GM12878 (cell line): ENCODE data around the gene TNFAIP1. TPM values are rescaled to one million over a fixed set of nuclear protein-coding genes. Genes with fewer than 3 reads are reported as not detected.

Source experiments
- ATAC-seq: fragments of 200-7000 bp; cut with Tn5 transposase; 3 replicates; pipeline ENCODE4 v1.9.1; 2020; ENCODE audit warnings: mild to moderate bottlenecking, moderate library complexity
- BruUV-seq: library from RNA; stranded (reverse); fragments of 400-500 nt; replicated peaks from 2 replicates; lab custom pipeline; 2021; lab: Mats Ljungman, UMichigan
- CTCF ChIA-PET: fragments of 300-600 bp; sonication (Branson Sonifier 250); formaldehyde crosslinking; extraction: SDS; loops from one replicate; lab custom pipeline; 2021; ENCODE audit warnings: inconsistent platforms; lab: Yijun Ruan, JAX
- POLR2A ChIA-PET: fragments of 350-600 bp; formaldehyde crosslinking; extraction: SDS; loops from one replicate; lab custom pipeline; 2021; ENCODE audit warnings: inconsistent platforms; lab: Charles Lee
- RAD21 ChIA-PET: fragments of 300-600 bp; sonication (Branson Sonifier 250); formaldehyde crosslinking; loops from one replicate; lab custom pipeline; 2023; ENCODE audit warnings: antibody characterized with exemption; ENCODE audit not compliant: unreplicated experiment; lab: Charles Lee
- SMC1A ChIA-PET: fragments of 300-600 bp; sonication (Branson Sonifier 250); formaldehyde crosslinking; loops from one replicate; lab custom pipeline; 2023; ENCODE audit not compliant: unreplicated experiment, uncharacterized antibody; lab: Charles Lee
- DNase-seq: peaks from one replicate; pipeline ENCODE4 v3.0.0-alpha.2; 2011; ENCODE audit warnings: low read depth, low spot score
- FAIRE-seq: peaks from 3 replicates; lab custom pipeline; 2011; peaks lifted over from hg19 to GRCh38; lab: Jason Lieb, UNC
- H2AFZ ChIP-seq: 2 replicates; pipeline ENCODE4 v1.6.0; 2011; ENCODE audit warnings: low read depth, low read length, control low read depth; ENCODE audit not compliant: control insufficient read depth
- H3K27ac ChIP-seq: 2 replicates; pipeline ENCODE4 v1.5.1; 2011; ENCODE audit warnings: control low read depth; ENCODE audit not compliant: control insufficient read depth, insufficient read depth
- H3K27me3 ChIP-seq, 2 experiments: replicated peaks in 1 of 2; 2 replicates each; pipeline versions ENCODE4 v1.6.0 to v1.6.1; 2011; ENCODE audit warnings: low read length in 1 of 2; ENCODE audit not compliant: control insufficient read depth in 2 of 2, insufficient read depth in 2 of 2
- H3K36me3 ChIP-seq, 2 experiments: 2 replicates each; pipeline ENCODE4 v1.5.1; 2011; ENCODE audit warnings: low read length in 1 of 2; ENCODE audit not compliant: control insufficient read depth in 2 of 2, insufficient read depth in 2 of 2
- H3K4me1 ChIP-seq: 2 replicates; pipeline ENCODE4 v1.6.1; 2011; ENCODE audit warnings: mild to moderate bottlenecking, low read length, moderate library complexity, mixed read lengths; ENCODE audit not compliant: control insufficient read depth, insufficient read depth
- H3K4me2 ChIP-seq: 2 replicates; pipeline ENCODE4 v1.6.0; 2011; ENCODE audit warnings: control low read depth; ENCODE audit not compliant: control insufficient read depth, insufficient read depth
- H3K4me3 ChIP-seq: fragments of 200-600 bp; sonication (generic); 2 replicates; pipeline ENCODE4 v1.5.1; 2016
- H3K79me2 ChIP-seq: 2 replicates; pipeline ENCODE4 v1.6.0; 2011; ENCODE audit warnings: low read length; ENCODE audit not compliant: control insufficient read depth, insufficient read depth
- H3K9ac ChIP-seq: 2 replicates; pipeline ENCODE4 v1.8.0; 2011; ENCODE audit warnings: low read length, control low read depth, mixed read lengths; ENCODE audit not compliant: control insufficient read depth, insufficient read depth
- H3K9me3 ChIP-seq: replicated peaks from 3 replicates; pipeline ENCODE4 v1.5.1; 2011; ENCODE audit warnings: mild to moderate bottlenecking, low read length; ENCODE audit not compliant: control insufficient read depth, insufficient read depth
- H4K20me1 ChIP-seq: 2 replicates; pipeline ENCODE4 v1.6.0; 2011; ENCODE audit not compliant: control insufficient read depth, insufficient read depth
- ASH2L ChIP-seq: fragments of 300-600, 200-600 bp; sonication (generic); IDR thresholded peaks from 2 replicates; pipeline ENCODE4 v1.6.1; 2017; ENCODE audit warnings: low read depth, mild to moderate bottlenecking, borderline replicate concordance
- ATF3 ChIP-seq: IDR thresholded peaks from 2 replicates; pipeline ENCODE4 v1.6.1; 2011; ENCODE audit warnings: low read depth, mild to moderate bottlenecking, low read length, moderate library complexity, borderline replicate concordance; ENCODE audit errors: extremely low read depth
- CEBPB ChIP-seq, 2 experiments: fragments of 150-350 bp in 1 of 2; IDR thresholded peaks; 2 replicates each; pipeline ENCODE4 v1.6.1; 2012 to 2014; ENCODE audit warnings: low read depth in 2 of 2, low read length in 2 of 2, borderline replicate concordance in 1 of 2, inconsistent platforms in 1 of 2
- CHD4 ChIP-seq: fragments of 200-600 bp; sonication (generic); IDR thresholded peaks from 2 replicates; pipeline ENCODE4 v1.6.1; 2016; ENCODE audit warnings: mild to moderate bottlenecking
- DPF2 ChIP-seq: fragments of 450-650 bp; IDR thresholded peaks from 2 replicates; pipeline ENCODE4 v1.6.1; 2017; ENCODE audit warnings: mild to moderate bottlenecking
- EZH2 ChIP-seq: IDR thresholded peaks from 2 replicates; pipeline ENCODE4 v1.6.1; 2012; ENCODE audit warnings: low read depth, mild to moderate bottlenecking, control low read depth, inconsistent platforms, low read length, borderline replicate concordance; ENCODE audit not compliant: control insufficient read depth
- HDAC6 ChIP-seq: fragments of 200-600 bp; sonication (generic); IDR thresholded peaks from one replicate; pipeline ENCODE4 v1.8.0; 2017; ENCODE audit warnings: antibody characterized with exemption; ENCODE audit not compliant: unreplicated experiment
- LARP7 ChIP-seq: fragments of 450-650 bp; IDR thresholded peaks from 2 replicates; pipeline ENCODE4 v1.6.1; 2017; ENCODE audit warnings: mild to moderate bottlenecking
- MTA2 ChIP-seq: fragments of 450-650 bp; IDR thresholded peaks from 2 replicates; pipeline ENCODE4 v1.6.1; 2016; ENCODE audit warnings: low read depth, mild to moderate bottlenecking, moderate library complexity
- MXI1 ChIP-seq: fragments of 150-350 bp; IDR thresholded peaks from 2 replicates; pipeline ENCODE4 v1.6.1; 2011; ENCODE audit warnings: low read depth, mild to moderate bottlenecking, inconsistent platforms, low read length, improper control_type of control experiment
- NRF1 ChIP-seq: conservative IDR thresholded peaks from 2 replicates; pipeline ENCODE4 v1.6.1; 2011; ENCODE audit warnings: mild to moderate bottlenecking, low read depth, low read length, improper control_type of control experiment
- POLR2A ChIP-seq: IDR thresholded peaks from 2 replicates; pipeline ENCODE4 v1.6.1; 2011; ENCODE audit warnings: low read depth, mild to moderate bottlenecking, low read length
- SMARCA5 ChIP-seq: fragments of 450-650 bp; IDR thresholded peaks from 2 replicates; pipeline ENCODE4 v1.6.1; 2017; ENCODE audit warnings: mild to moderate bottlenecking
- TAF1 ChIP-seq: IDR thresholded peaks from 2 replicates; pipeline ENCODE4 v1.6.1; 2011; ENCODE audit warnings: mild to moderate bottlenecking, low read depth, low read length, borderline replicate concordance
- TCF3 ChIP-seq: IDR thresholded peaks from 2 replicates; pipeline ENCODE4 v1.6.1; 2012; ENCODE audit warnings: low read depth, mild to moderate bottlenecking, low read length, borderline replicate concordance; ENCODE audit not compliant: insufficient read depth
- YY1 ChIP-seq: IDR thresholded peaks from 2 replicates; pipeline ENCODE4 v1.6.1; 2011; ENCODE audit warnings: low read depth, mild to moderate bottlenecking, low read length
- ZNF687 ChIP-seq: fragments of 450-650 bp; IDR thresholded peaks from 2 replicates; pipeline ENCODE4 v1.6.1; 2017; ENCODE audit warnings: mild to moderate bottlenecking, moderate library complexity
- WGBS: methylation state at CpG from one replicate; pipeline ENCODE4 v1.1.6; 2016; ENCODE audit warnings: low lambda C conversion rate; ENCODE audit not compliant: insufficient replicate concordance, insufficient coverage; ENCODE audit errors: missing lambda C conversion rate; 5-methylcytosine and 5-hydroxymethylcytosine counted together
- in situ Hi-C: fragments of 300-500 bp; cut with MboI; formaldehyde crosslinking; loops from 9 replicates; pipeline ENCODE4 v1.14.3; 2018; ENCODE audit warnings: mixed read lengths
- intact Hi-C: fragments of 100-400 bp; cut with micrococcal nuclease; formaldehyde crosslinking; loops from one replicate; pipeline ENCODE4 v1.14.2; 2022; ENCODE audit not compliant: unreplicated experiment
- polyA plus RNA-seq, 11 experiments: library from polyadenylated mRNA; depleted of rRNA in 4 of 11; unstranded in 6 of 11; stranded (reverse) in 5 of 11; fragments of >200 nt; fragmentation: Nextera tagmentation in 4 of 11; fragmentation: Illumina TruSeq in 1 of 11; extraction: Ambion mirVana in 4 of 11; extraction: Trizol in 1 of 11; gene quantifications; 1 replicate in 1 of 11; 2 replicates in 10 of 11; pipeline versions ENCODE4 v1.2.1 to v1.2.3, GENCODE V29; 2011 to 2016; ENCODE audit warnings: inconsistent platforms in 2 of 11, missing spikeins in 2 of 11, low read depth in 1 of 11
- total RNA-seq, 4 experiments: library from RNA; depleted of rRNA in 3 of 4; stranded (reverse); fragments of >200 nt in 3 of 4; fragmentation: Illumina TruSeq in 1 of 4; extraction: Trizol in 1 of 4; gene quantifications; 2 replicates each; pipeline versions ENCODE4 v1.2.1 to v1.2.3, GENCODE V29; 2013 to 2021

TNFAIP1 gene
- total and polyA plus RNA-seq, 10 of the 15 experiments (the other 5 are each of a cell fraction or from before 2014, with no cell fraction given), result 1.8 to 16.9 (median 11.7) TPM

GRCh38 chr17:28372203-28372944, 36.8 kb downstream of the TNFAIP1 start:
- Histone ChIP-seq H3K36me3 (no peaks in the 10 kb centered on the region), H3K79me2 (peaks cover 2% of the 10 kb centered on the region; the same call in 1 of the 2 replicates), H3K4me2 (peak overlapping the region; percentile 93), H3K4me1 (peaks cover 7% of the 10 kb centered on the region), H2AFZ (peak overlapping the region; percentile 65), H3K9me3 (no peaks in the 10 kb centered on the region), H3K27ac (no peak overlapping the region), H4K20me1 (peaks cover 3% of the 10 kb centered on the region; the same call in 1 of the 2 replicates), H3K9ac (peak overlapping the region; percentile 67), H3K27me3 (no peaks in the 10 kb centered on the region), H3K4me3 (peak overlapping the region; percentile 88)
- POLR2A ChIA-PET, result interaction anchor here (0.6 kb wide), 1 partner anchor 194 kb away, joined by 3 read pairs; no protein-coding TSS in a partner anchor
- ATAC-seq (peak; percentile 10), FAIRE-seq (no peak), DNase-seq (no peak)
- RAD21 ChIA-PET, result no interaction called here
- BruUV-seq, result TSS peak; percentile 21
- SMC1A ChIA-PET, result interaction anchor here (1.4 kb wide), 1 partner anchor 19 kb away, joined by 3 read pairs; no protein-coding TSS in a partner anchor
- intact Hi-C loops (loop anchor here (10.0 kb wide), 2 partner anchors 62 to 172 kb away; no protein-coding TSS in a partner anchor), in situ Hi-C loops (loop anchor here (10.0 kb wide), 1 partner anchor 172 kb away; no protein-coding TSS in a partner anchor)
- CTCF ChIA-PET, result interaction anchor here (1.7 kb wide), 1 partner anchor 44 kb away, joined by 5 read pairs; no protein-coding TSS in a partner anchor
- 7% methylated on average over 47 of the region's 53 CpGs for WGBS
- TF ChIP-seq EZH2 (no peak), MXI1 (no peak), CHD4 (no peak), ASH2L (0 out of 2 replicates have a peak, but pooled peaks have one; percentile 36), POLR2A (peak; percentile 25; the same call in 1 of the 2 replicates), TCF3 (no peak), HDAC6 (peak; percentile 82), ZNF687 (no peak), ATF3 (no peak), YY1 (peak; percentile 38; the same call in 1 of the 2 replicates), NRF1 (no peak), TAF1 (no peak), SMARCA5 (0 out of 2 replicates have a peak, but pooled peaks have one; percentile 23), DPF2 (no peak; the same call in 1 of the 2 replicates), MTA2 (no peak), CEBPB (IDR thresholded peaks at IDR 0.05; ENCODE audit: borderline replicate concordance in 1 of 2, low read depth in 2 of 2, low read length in 2 of 2) (no peak), LARP7 (peak; percentile 51; the same call in 1 of the 2 replicates)
